Loucy (cell line): ENCODE data around the gene MYH14.

ENCODE experiments used
- H2AFZ ChIP-seq: fragments of 200-600 bp; sonication (generic); 2 replicates; pipeline ENCODE4 v1.6.0; 2016; ENCODE audit warnings: antibody characterized with exemption, mild to moderate bottlenecking, low read length, moderate library complexity
- H3F3A ChIP-seq: fragments of 200-600 bp; 2 replicates; pipeline ENCODE4 v1.6.0; 2016; ENCODE audit warnings: antibody characterized with exemption, low read depth, mild to moderate bottlenecking
- H3K27me3 ChIP-seq: fragments of 200-600 bp; sonication (generic); 2 replicates; pipeline ENCODE4 v1.6.1; 2014; ENCODE audit warnings: low read length, mild to moderate bottlenecking; ENCODE audit not compliant: insufficient read depth, poor library complexity, severe bottlenecking
- H3K36me3 ChIP-seq: fragments of 200-600 bp; sonication (generic); 2 replicates; pipeline ENCODE4 v1.6.1; 2016; ENCODE audit warnings: low read length; ENCODE audit not compliant: insufficient read depth
- H3K4me1 ChIP-seq: fragments of 200-600 bp; sonication (generic); 2 replicates; pipeline ENCODE4 v1.5.1; 2014; ENCODE audit warnings: low read length, mild to moderate bottlenecking; ENCODE audit not compliant: insufficient read depth, poor library complexity, severe bottlenecking
- H3K4me2 ChIP-seq: fragments of 200-600 bp; sonication (generic); 2 replicates; pipeline ENCODE4 v1.6.0; 2014; ENCODE audit warnings: antibody characterized with exemption, low read length, low read depth, mild to moderate bottlenecking; ENCODE audit not compliant: poor library complexity, severe bottlenecking
- H3K4me3 ChIP-seq: fragments of 200-600 bp; sonication (generic); 2 replicates; pipeline ENCODE4 v1.5.1; 2014; ENCODE audit warnings: low read length, mild to moderate bottlenecking, mixed read lengths; ENCODE audit not compliant: poor library complexity, severe bottlenecking
- H3K79me2 ChIP-seq: fragments of 200-600 bp; sonication (generic); 2 replicates; pipeline ENCODE4 v1.6.1; 2014; ENCODE audit warnings: low read length; ENCODE audit not compliant: insufficient read depth
- H3K9ac ChIP-seq: fragments of 200-600 bp; sonication (generic); 2 replicates; pipeline ENCODE4 v1.6.0; 2014; ENCODE audit warnings: mild to moderate bottlenecking, low read depth, low read length, moderate library complexity; ENCODE audit not compliant: poor library complexity, severe bottlenecking
- H3K9me2 ChIP-seq: fragments of 200-600 bp; sonication (generic); replicated peaks from 2 replicates; pipeline ENCODE4 v1.6.1; 2016; ENCODE audit warnings: low read depth, low read length, mixed read lengths
- H3K9me3 ChIP-seq: fragments of 200-600 bp; sonication (generic); 2 replicates; pipeline ENCODE4 v1.6.1; 2014; ENCODE audit warnings: mild to moderate bottlenecking, antibody characterized with exemption, low read length, low read depth; ENCODE audit not compliant: insufficient read depth
- H4K20me1 ChIP-seq: fragments of 200-600 bp; sonication (generic); 2 replicates; pipeline ENCODE4 v1.6.0; 2014; ENCODE audit warnings: antibody characterized with exemption, low read length, mild to moderate bottlenecking; ENCODE audit not compliant: insufficient read depth, poor library complexity, severe bottlenecking
- EZH2phosphoT487 ChIP-seq: fragments of 200-600 bp; IDR thresholded peaks from 2 replicates; pipeline ENCODE4 v1.6.1; 2018; ENCODE audit warnings: antibody characterized with exemption, mild to moderate bottlenecking, moderate library complexity, borderline replicate concordance
- TF ChIP-seq, protein P1 (sequence below): fragments of 200-600 bp; sonication (generic); conservative IDR thresholded peaks from 2 replicates; pipeline ENCODE4 v1.5.1; 2014; ENCODE audit warnings: mild to moderate bottlenecking, antibody characterized with exemption, low read length

Gene MYH14

DNA sequence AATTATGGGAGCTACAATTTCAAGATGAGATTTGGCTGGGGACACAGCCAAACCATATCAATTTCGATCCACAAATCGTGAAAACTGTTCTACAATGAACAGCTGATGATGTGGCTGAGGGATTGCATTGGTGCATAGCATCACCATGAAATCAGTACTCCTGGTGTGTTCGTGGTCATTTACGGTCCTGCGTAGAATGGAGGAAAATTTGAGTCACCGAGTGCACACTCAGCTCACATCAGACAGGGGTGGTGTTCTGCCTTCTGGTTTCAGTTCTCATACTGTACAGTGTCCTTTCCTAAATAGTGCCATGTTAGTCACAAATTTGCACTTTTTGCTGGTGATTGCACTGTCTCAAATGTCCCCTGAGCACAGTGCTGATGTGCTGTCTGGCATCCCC, 39.2 kb downstream of the MYH14 start:
- H3K27me3 ChIP-seq: no peaks in the 10 kb centered on the region
- no peak overlapping the region for H3K4me3 ChIP-seq
- no peaks in the 10 kb centered on the region for H4K20me1 ChIP-seq
- no peak overlapping the region for H2AFZ ChIP-seq
- no peaks in the 10 kb centered on the region for H3K79me2 ChIP-seq
- H3K4me2 ChIP-seq: no peak overlapping the region
- no peaks in the 10 kb centered on the region for H3F3A ChIP-seq
- no peaks in the 10 kb centered on the region for H3K9me2 ChIP-seq
- H3K9ac ChIP-seq: no peak overlapping the region
- TF ChIP-seq, protein P1, sequence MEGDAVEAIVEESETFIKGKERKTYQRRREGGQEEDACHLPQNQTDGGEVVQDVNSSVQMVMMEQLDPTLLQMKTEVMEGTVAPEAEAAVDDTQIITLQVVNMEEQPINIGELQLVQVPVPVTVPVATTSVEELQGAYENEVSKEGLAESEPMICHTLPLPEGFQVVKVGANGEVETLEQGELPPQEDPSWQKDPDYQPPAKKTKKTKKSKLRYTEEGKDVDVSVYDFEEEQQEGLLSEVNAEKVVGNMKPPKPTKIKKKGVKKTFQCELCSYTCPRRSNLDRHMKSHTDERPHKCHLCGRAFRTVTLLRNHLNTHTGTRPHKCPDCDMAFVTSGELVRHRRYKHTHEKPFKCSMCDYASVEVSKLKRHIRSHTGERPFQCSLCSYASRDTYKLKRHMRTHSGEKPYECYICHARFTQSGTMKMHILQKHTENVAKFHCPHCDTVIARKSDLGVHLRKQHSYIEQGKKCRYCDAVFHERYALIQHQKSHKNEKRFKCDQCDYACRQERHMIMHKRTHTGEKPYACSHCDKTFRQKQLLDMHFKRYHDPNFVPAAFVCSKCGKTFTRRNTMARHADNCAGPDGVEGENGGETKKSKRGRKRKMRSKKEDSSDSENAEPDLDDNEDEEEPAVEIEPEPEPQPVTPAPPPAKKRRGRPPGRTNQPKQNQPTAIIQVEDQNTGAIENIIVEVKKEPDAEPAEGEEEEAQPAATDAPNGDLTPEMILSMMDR: no peak
- no peak for TF ChIP-seq EZH2phosphoT487
- peaks cover 2% of the 10 kb centered on the region; the same call in 1 of the 2 replicates for H3K9me3 ChIP-seq
- H3K4me1 ChIP-seq: no peaks in the 10 kb centered on the region
- H3K36me3 ChIP-seq: no peaks in the 10 kb centered on the region

DNA sequence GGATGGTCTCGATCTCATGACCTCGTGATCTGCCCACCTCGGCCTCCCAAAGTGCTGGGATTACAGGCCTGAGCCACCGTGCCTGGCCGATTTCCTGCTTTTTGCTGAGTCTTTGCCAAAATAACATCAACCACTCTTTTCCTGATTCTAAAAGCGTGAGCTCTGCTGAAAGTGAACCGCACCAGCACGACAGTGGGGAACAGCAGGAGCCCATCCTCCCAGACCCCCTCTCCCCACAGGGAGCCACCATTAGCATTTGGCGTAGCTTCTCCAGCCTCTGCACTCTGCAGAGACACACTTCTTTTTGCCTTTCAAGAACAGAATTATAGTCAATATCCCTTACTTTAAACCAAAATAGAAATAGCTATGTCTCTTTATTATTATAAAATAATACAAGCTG, 41.3 kb downstream of the MYH14 start:
- Histone ChIP-seq H3K4me2 (no peak overlapping the region), H3K27me3 (no peaks in the 10 kb centered on the region), H2AFZ (no peak overlapping the region), H4K20me1 (no peaks in the 10 kb centered on the region), H3K9me2 (no peaks in the 10 kb centered on the region), H3K79me2 (no peaks in the 10 kb centered on the region), H3K9ac (no peak overlapping the region), H3K4me3 (no peak overlapping the region), H3K9me3 (peaks cover 2% of the 10 kb centered on the region; the same call in 1 of the 2 replicates), H3K4me1 (no peaks in the 10 kb centered on the region), H3F3A (no peaks in the 10 kb centered on the region), H3K36me3 (no peaks in the 10 kb centered on the region)
- TF ChIP-seq EZH2phosphoT487: no peak
- TF ChIP-seq, protein P1: no peak

DNA sequence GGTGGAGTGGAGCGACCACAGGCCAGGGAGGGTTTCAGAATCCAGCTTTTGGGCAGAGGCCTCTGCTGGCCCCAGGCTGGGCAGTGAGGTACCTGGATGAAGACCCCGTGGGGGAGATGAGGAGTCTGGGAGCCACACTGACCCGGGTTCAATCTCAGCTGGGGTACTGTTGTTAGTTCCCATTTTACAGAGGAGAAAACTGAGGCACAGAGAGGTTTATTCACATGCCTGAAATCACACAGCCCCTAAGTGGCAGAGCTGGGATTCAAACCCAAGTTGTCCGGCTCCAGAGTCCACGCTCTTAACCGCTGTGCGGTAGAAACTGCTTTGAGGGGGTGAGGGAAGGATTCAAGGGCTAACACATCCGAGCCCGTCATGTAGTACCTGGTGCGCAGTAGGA, 45.0 kb downstream of the MYH14 start:
- Histone ChIP-seq H3K9ac (no peak overlapping the region), H3K4me3 (no peak overlapping the region)

More for the DNA sequence above, 45.0 kb downstream of the MYH14 start:
- TF ChIP-seq EZH2phosphoT487: no peak
- TF ChIP-seq, protein P1: no peak
- no peaks in the 10 kb centered on the region for H3K9me2 ChIP-seq
- H3K79me2 ChIP-seq: no peaks in the 10 kb centered on the region
- no peaks in the 10 kb centered on the region for H3K27me3 ChIP-seq
- no peaks in the 10 kb centered on the region for H3K4me1 ChIP-seq
- H3K36me3 ChIP-seq: no peaks in the 10 kb centered on the region
- no peaks in the 10 kb centered on the region for H3F3A ChIP-seq
- no peak overlapping the region for H2AFZ ChIP-seq
- no peaks in the 10 kb centered on the region for H4K20me1 ChIP-seq
- no peak overlapping the region for H3K4me2 ChIP-seq
- peaks cover 10% of the 10 kb centered on the region; the same call in 1 of the 2 replicates for H3K9me3 ChIP-seq
